H7 (cell line): ENCODE measurements around the gene PNCK. TPM values are rescaled to one million over a fixed set of nuclear protein-coding genes. Genes with fewer than 3 reads are reported as not detected.
A peak's percentile ranks its signal among the peaks of the same experiment; 100 is the strongest.

Experiments used
- DNase-seq: peaks from one replicate; pipeline ENCODE4 v3.0.0; 2012
- H3K27me3 ChIP-seq: 2 replicates; pipeline ENCODE4 v1.6.0; 2011; ENCODE audit warnings: mild to moderate bottlenecking, low read length; ENCODE audit not compliant: control insufficient read depth, insufficient read depth
- H3K36me3 ChIP-seq: replicated peaks from 2 replicates; pipeline ENCODE4 v1.5.1; 2011; ENCODE audit warnings: low read length; ENCODE audit not compliant: control insufficient read depth, insufficient read depth
- H3K4me3 ChIP-seq: 2 replicates; pipeline ENCODE4 v1.5.1; 2011; ENCODE audit warnings: low read depth, mild to moderate bottlenecking, control low read depth, low read length, moderate library complexity; ENCODE audit not compliant: insufficient read depth
- total RNA-seq: library from RNA; depleted of rRNA; stranded (reverse); fragments of >200 nt; shearing (Covaris generic); gene quantifications from 2 replicates; pipeline ENCODE4 v1.2.3, GENCODE V29; 2014

The PNCK gene
- total RNA-seq, 1 experiment from 2014 or later: 1.7 TPM

- peak; percentile 73 for DNase-seq
- peak overlapping the region; percentile 3; the same call in 1 of the 2 replicates for H3K4me3 ChIP-seq
- H3K36me3 ChIP-seq: no peaks in the 10 kb centered on the region
- H3K27me3 ChIP-seq: peaks cover 62% of the 10 kb centered on the region
These were observed 25.9 kb downstream of the PNCK start for GRCh38 chrX:153647461-153648357.

DNA sequence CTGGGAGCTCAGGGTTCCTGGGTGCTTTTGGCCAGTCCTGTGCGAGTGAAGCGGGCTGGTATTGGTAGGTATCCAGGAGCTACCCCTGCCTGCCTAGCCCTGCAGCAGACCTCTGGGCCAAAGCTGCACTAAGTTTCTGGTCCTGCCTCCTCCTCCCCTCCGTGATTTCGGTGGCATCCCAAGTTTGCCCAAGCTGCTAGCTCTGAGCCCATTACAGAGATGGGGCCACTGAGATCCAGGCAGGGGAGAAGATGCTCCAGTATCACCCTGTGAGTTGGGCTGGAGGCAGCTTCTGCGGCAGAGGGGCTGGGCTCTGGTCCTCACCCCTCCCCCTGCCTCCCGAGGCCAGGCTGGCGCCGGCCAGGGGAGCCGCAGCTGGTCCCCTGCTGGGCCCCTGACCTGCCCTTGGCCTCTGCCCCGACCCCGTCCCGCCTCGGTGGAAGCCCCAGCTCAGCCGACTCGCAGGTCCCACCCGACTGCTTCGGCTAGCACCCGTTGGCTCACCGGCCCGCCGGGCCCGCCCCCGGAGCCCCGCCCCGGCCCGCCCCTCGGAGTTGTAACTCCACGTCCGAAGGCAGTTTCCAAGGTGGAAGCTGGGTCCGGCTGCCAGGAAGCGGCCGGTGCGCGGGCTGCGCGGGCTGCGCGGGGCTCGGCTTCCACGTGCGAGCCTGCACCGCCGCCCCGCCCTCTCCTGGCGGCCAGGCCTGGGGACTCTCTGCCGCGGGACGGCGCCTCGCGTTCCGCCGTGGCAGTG lies 26.8 kb downstream of the PNCK start, which contains the start of gene DUSP9:
TSS of gene DUSP9 (plus strand) at position 584 of the 754 bp plus-strand sequence. CDS start 751 bp downstream, outside the sequence.
- Histone ChIP-seq H3K4me3 (peak within 1 kb of the TSS; percentile 3; the same call in 1 of the 2 replicates), H3K36me3 (no peaks in the 10 kb centered on the region), H3K27me3 (peaks cover 70% of the 10 kb centered on the region)
- peak; percentile 91 for DNase-seq

- Histone ChIP-seq H3K4me3 (no peak overlapping the region), H3K27me3 (peaks cover 78% of the 10 kb centered on the region), H3K36me3 (no peaks in the 10 kb centered on the region)
- peak; percentile 24 for DNase-seq
These were observed 27.6 kb downstream of the PNCK start for GRCh38 chrX:153645921-153646488.

GRCh38 chrX:153645151-153645550 lies 28.5 kb downstream of the PNCK start:
- H3K27me3 ChIP-seq: peaks cover 83% of the 10 kb centered on the region

GRCh38 chrX:153644356-153645125 lies 29.1 kb downstream of the PNCK start:
- Histone ChIP-seq H3K27me3 (peaks cover 83% of the 10 kb centered on the region), H3K4me3 (peak overlapping the region; percentile 32), H3K36me3 (no peaks in the 10 kb centered on the region)
- DNase-seq: peak; percentile 76

More at GRCh38 chrX:153645151-153645550, 28.5 kb downstream of the PNCK start:
- Histone ChIP-seq H3K4me3 (no peak overlapping the region), H3K36me3 (no peaks in the 10 kb centered on the region)
- peak; percentile 37 for DNase-seq

DNA sequence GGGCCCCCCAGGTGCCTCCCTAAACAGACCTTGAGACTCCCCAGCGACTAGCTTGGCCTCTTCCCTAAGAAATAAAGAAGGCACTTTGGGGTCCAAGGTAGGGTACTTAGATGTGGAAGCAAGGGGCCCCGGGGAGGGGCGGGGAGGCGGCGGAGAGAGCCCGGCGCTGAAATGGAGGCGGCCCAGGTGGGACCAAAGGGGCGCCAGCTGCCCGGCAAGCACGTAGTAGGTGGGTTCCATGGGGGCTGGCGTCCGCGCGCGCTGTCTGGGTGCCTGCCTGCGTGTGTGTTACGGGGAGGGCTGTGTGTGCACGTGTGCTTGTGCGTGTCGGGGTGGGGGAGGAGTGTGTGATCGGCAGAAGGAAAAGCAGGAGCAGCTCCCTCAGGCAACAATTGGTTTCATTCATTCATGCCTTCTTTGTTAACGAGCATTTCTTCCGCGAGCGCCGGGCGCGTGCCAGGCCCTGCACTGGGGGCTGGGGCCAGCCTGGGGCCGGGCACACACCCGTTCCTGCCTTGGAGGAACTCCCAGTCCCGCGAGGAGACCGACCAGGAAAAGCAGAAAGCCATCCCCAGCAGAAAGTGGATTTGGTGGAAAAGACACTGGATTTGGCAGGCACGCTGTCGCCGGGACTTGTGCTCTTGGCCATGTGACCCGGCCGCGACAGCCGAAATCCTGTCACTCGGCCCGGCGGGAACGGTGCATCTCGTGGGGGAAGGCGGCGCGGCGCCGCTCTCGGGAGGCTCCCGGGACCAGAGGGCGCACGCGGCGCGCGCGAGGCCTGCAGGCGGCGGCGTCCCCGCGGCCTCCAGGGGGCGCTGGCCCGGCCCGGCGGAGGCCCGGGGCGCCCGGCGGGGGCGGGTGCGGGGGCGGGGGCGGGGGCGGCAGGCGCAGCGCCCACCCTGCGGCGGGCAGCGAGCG lies 29.9 kb downstream of the PNCK start:
- DNase-seq: peak; percentile 87
- H3K4me3 ChIP-seq: peak overlapping the region; percentile 28; the same call in 1 of the 2 replicates
- peaks cover 75% of the 10 kb centered on the region for H3K27me3 ChIP-seq
- no peaks in the 10 kb centered on the region for H3K36me3 ChIP-seq

DNA sequence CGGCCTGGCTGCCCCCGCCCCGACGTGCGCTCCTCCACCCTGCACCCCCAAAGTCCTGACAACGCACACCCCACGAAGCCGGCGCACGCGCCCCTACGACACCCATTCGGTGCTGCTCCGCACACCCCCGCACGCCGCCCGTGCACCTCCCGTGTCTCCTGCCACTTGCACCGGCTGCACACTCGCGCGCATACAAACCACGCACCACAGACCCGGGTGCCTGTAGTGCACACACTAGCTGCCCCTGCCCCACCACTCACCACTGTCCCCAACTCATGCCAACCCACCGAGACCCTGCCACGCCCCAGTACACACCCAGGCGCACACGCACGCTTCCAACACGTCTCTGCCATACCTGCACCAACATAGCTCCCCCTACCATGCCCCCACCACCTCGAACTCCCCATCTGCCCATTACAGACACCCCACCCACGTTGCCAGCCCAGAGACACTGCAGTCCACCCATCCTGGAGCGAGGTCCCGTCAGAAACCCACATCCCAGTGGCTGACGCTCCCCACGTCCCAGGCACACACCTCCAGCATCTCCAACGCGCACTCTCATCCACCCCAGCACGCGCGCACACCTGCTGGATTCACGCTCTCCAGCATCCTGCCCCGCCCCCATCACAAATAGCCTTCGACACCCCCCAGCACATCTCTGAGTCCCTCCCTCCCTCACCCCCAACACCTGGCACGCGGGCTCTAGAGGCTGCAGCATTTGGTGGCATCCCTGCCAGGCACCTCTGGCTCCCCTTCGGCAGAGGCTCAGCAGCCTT lies 30.8 kb downstream of the PNCK start:
- peak; percentile 55 for DNase-seq
- peaks cover 67% of the 10 kb centered on the region for H3K27me3 ChIP-seq
- H3K36me3 ChIP-seq: no peaks in the 10 kb centered on the region
- H3K4me3 ChIP-seq: no peak overlapping the region; the same call in 1 of the 2 replicates

DNA sequence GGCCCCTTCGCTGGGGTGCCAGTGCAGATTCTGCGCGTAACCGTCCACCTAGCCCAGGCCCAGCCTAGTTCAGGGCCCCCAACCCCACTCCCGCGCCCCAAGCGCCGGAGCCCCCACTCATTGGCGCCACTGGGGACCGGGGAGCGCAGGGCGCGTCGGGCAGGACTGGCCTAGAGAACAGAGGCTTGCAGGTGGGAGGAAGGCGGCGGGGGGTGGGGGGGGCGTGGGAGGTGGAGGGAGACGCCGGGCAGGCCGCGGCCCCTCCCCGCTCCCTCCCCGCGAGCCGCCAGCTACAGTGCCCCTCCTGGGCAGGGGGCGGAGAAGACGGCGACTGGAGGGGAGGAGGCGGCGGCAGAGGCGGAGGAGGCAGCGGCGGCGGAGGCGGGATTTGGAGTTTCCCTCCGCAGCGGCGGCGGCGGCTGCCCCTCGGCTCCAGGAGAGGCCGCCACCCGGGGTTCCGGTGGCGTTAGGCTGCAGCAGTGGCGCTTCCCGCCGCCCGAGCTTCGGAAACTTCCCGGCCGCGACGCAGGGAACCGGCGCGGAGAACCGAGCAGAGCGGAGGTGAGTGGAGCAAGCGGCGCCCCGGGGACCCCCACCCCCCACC lies 31.5 kb downstream of the PNCK start:
- Histone ChIP-seq H3K36me3 (no peaks in the 10 kb centered on the region), H3K27me3 (peaks cover 60% of the 10 kb centered on the region), H3K4me3 (peak overlapping the region; percentile 24)
- peak; percentile 87 for DNase-seq

- Histone ChIP-seq H3K36me3 (no peaks in the 10 kb centered on the region), H3K27me3 (peaks cover 57% of the 10 kb centered on the region), H3K4me3 (peak overlapping the region; percentile 24)
- peak; percentile 77 for DNase-seq
These were observed 32.0 kb downstream of the PNCK start for GRCh38 chrX:153641627-153642026.

- peak; percentile 75 for DNase-seq
- H3K4me3 ChIP-seq: no peak overlapping the region
- peaks cover 50% of the 10 kb centered on the region for H3K27me3 ChIP-seq
- H3K36me3 ChIP-seq: no peaks in the 10 kb centered on the region
These were observed 32.7 kb downstream of the PNCK start for GRCh38 chrX:153640736-153641575.

DNA sequence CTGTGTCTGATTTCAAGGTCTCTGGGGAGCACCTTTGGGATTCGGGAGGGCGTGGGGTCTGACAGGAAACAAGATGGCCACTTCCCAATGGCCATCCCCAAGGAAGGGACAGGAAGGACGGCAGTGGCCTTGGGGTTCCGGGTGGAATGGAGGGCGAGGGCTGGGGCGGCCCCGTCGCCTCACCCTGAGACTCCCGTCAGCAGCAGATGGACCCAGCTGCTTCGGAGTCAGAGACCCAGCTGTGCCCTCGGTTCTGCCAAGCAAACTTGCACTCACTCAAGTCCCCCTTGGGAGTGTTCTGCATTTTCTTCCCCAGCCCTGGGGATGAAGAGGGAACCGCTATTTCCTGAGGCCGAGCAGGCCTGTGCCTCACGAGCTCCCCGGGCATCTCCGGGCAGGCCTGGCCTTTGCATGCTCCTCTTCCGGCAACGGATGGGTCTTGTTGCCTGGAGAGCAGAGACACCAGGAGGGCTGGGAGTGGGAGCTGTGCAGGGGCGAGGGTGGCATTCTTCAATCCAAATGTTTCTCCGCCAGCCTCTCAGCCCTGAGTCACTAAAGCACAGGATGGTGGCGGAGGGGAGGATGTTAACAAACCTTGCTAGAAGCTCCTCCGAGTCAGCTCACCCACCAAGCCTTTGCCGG lies 33.4 kb downstream of the PNCK start:
- H3K36me3 ChIP-seq: no peaks in the 10 kb centered on the region
- DNase-seq: peak; percentile 57
- H3K27me3 ChIP-seq: peaks cover 43% of the 10 kb centered on the region
- no peak overlapping the region for H3K4me3 ChIP-seq
